Epidermal melanocyte (primary cell): ENCODE results near the gene TEPSIN.

Source experiments
- DNase-seq: peaks from one replicate; pipeline ENCODE4 v3.0.0; 2011; ENCODE audit warnings: low spot score; ENCODE audit not compliant: insufficient read length

Gene TEPSIN

GRCh38 chr17:81267390-81268067 is 28.7 kb upstream of the TEPSIN start:
- DNase-seq, result no peak

DNA sequence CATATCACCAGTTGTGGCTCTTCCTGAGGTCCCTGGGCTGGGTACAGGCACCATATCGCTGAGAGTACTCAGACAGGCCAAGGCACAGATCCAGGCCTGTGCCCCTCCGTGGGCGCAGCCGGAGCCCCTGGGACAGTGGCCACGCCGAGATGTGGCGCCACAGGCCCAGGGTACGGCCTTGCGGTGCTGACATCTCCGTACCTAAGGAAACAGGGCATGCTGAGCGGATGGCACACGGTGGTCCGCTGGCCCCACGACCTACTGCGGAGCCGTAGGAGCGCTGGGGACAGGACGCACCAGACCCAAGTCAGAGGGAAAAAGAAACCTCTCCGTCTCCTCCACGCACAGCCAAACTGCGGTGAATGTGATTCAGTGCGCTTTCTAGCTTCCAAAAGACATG is 26.7 kb upstream of the TEPSIN start:
- DNase-seq, result no peak

DNA sequence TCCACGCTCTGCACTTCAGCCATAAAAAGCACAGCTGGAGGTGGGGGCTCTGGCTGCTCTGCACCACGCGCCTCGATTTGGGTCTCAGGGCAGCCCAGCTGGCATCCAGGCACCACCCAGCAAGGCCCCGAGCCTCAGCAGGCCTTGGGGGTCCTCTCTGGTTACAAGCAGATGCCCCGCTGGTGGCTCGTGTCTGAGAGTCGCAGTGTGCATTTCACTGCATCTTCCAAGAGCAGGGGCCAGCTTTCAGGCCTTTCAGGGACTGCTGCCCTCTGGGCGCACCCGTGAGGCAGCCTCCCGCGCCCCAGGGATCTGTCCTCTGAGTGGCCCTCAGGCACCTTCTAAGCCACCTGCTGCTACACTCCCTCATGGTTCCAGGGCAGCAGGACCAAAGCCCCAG is 25.8 kb upstream of the TEPSIN start:
- DNase-seq, result no peak

GRCh38 chr17:81263371-81264181 is 24.7 kb upstream of the TEPSIN start:
- no peak for DNase-seq

DNA sequence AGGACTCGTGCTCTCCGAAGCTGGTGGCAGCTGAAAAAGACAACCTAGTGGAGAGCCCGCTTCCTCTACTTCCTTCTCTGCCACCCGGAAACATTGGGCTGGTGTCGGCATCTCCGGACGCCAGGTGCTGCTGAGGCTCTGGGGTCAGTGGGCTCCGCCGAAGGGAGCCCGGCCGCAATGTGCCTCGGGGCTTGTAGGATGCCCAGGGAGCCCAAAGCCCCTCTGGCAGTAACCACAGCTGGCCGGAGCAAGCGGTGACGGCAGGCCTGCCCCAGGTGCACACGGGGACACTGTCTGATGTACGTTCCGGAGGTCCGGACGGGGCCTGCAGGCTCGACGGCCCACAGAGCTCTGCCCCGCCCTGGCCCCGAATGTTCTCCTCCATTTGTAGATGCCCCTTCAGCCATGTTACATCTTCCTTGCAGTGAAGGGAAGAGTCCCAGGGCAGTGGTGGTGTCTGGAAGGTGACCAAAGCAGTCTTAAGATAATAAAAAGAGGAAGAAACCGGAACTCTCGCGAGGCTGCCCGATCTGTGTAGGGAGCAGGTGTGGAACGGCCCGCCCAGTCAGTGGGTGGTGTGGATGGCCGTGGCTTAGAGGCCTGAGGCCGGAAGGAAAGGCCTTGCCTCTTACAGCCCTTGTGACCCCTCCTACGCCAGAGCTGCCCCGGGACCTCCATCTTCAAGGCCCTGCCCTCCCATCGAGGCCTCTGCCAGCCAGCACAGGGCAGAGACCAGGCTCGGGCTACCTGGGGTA is 22.9 kb upstream of the TEPSIN start:
- no peak for DNase-seq

- no peak for DNase-seq
Measured at GRCh38 chr17:81261096-81261495, 22.2 kb upstream of the TEPSIN start.

DNA sequence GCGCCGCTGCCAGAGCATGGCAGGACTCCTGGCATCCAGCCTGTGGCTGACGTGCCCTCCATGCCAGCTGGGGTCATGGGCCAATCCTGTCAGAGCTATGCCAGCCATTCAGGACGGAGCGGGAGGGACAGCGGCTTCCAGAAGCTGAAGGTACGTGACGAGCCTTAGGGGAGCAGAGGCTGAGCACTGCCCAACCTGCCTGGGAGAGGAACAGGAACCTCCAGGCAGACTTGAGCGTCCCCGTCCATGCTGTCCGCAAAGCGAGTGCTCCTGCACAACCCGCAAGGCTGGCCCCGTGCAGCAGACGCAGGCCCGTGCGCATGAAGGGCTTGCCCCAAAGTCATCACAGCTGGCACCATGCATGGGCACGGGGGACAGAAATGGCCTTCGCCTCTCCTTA is 21.8 kb upstream of the TEPSIN start:
- no peak for DNase-seq

DNA sequence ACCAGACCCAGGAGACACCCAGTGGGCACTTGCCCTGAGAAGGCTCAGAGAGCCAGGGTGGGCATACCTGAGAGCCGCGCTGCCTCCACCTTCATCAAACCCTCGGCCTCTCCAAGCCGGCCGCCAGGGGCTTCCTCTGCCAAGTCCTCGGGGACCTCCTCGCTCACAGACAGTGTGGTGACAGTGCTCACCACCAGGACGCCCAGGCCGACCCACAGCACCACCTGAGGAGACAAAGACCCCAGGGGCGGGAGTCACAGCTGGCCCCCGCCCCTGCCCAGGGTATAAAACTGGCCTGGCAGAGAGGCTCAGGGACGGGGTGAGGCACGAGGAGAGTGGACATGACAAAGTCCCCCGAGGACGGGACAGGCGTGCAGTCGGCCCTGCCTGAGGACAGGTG is 21.3 kb upstream of the TEPSIN start:
- DNase-seq, result no peak

DNA sequence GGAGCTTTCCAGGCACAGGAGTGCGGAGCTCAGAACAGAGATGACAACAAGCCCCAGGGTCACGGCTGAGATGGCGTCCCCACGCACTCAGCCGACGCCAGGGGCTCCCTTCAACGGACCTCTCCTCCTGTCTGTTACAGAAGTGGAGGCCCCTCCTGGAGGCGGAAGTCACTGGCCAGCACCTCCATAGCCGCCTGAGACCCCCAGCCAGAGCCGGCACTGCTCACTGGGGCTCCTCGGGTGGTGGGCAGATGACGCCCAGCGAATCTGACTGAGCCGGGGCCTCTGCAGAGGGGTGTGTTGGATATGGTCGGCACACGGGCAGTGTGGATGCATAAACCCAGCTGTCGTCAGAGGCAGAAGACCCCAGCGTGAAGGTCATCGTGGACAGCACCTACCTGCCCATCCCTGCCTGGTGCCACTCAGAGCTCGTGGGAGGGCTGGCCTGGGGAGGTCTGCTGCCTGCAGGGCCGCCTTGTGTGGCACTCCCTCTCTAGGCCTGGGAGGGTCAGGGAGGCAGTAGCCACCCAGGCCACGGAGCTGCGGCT is 20.3 kb upstream of the TEPSIN start:
- no peak for DNase-seq

GRCh38 chr17:81258292-81258691 is 19.4 kb upstream of the TEPSIN start:
- DNase-seq, result no peak

DNA sequence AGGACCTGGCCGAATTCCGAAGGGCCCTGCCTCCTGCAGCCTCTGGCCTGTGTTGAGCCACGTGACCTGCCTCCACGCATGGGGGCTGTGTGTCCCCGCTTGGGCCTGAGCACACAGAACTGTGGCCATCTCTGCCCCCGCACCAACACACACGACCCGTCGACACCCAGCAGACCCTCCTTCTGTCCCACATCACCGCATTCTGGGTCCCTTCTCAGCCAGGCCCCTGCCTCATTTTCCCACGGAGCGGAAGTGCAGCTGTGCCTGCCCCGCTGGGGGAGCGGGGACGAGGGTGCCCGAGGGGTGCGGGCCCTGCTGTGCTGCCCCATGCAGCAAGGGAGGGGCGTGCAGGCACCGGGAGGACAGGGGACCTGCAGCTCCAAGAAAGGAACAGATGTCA is 18.7 kb upstream of the TEPSIN start:
- no peak for DNase-seq

GRCh38 chr17:81256616-81257015 is 17.8 kb upstream of the TEPSIN start:
- DNase-seq, result no peak

- DNase-seq, result peak; percentile 82
Measured at GRCh38 chr17:81254955-81255717, 16.3 kb upstream of the TEPSIN start.

- DNase-seq, result peak; percentile 72
Measured at GRCh38 chr17:81253358-81254131, 14.7 kb upstream of the TEPSIN start.

DNA sequence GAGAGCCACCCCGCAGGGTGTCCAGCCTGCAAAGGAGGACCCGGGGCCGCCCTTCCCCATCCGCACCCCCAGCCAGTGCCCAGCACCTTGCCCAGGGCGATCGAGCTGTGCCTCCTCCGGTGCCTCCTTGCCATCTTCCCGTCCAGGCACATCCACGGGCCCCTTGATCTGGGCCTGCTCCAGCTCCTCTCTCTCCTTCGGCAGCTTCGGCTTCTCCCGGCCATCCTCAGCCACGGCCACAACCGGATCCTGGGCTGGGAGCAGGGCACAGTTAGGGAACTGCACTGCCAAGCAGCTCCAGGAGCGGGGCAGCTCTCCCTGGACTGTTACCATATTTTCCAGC is 14.1 kb upstream of the TEPSIN start:
- no peak for DNase-seq

- DNase-seq, result no peak
Measured at GRCh38 chr17:81252326-81252986, 13.6 kb upstream of the TEPSIN start.

DNA sequence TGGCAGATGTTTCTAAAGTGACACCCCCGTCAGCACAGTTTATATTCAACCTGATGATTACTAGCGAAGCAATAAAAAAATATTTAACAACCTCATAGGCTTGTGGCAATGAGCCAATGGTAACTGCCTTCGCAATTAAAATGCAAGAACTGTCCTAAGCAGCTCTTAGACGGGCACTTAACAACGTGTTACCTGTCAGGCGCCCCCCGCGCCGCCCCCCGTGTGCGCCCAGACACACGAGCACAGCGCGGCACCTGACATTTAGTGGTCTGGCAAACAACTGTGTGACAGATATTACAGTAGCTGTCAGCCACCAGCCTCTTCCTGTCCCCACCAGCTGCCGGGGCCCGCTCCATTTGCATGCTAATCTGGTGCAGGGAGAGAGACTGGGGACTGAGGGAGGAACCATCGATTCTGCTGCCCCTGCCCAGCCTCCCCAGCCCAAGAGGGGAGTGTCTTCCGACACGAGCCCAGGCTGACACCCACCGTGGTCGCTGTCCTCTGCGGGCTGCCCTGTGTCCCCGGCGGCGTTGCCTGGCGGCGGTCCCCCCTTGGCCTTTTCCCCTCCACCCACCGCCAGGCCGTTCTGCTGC is 12.9 kb upstream of the TEPSIN start:
- no peak for DNase-seq

DNA sequence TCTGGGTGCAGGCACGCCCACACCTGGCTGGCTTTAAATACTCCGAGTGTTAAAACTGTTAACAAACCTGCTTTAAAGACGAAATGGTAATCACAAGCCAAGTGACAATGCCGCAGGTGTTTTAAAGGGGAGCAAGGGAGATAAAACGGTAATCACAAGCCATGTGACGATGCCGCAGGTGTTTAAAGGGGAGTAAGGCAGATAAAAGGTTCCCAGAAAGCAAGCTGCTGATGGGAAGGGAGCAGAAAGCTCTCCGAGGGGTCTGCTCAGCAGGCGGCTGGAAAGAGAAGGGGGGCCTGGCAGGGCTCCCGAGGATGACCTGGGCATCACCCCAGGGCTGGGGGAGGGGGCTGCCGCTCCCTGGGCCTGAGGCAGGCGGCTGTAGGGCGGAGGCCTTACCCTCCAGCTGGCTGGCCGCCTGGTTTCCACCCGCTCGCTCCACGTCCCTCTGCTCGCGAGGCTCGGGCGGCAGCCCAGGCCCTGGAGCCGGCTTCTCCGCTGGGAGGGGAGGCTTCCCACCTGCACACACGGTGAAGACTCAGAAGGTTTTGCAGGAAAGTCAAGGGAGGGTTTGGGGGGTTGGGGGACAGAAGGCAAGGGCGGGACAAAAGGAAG is 12.3 kb upstream of the TEPSIN start:
- no peak for DNase-seq
